ENCODE measurements around the gene IQGAP2.
A peak's percentile ranks its signal among the peaks of the same experiment; 100 is the strongest.
"Not testable (repeated sequence)": the region's sequence is repeated elsewhere in the genome, so short reads cannot be mapped to it uniquely, and the experiment has no call there.

The IQGAP2 gene

GRCh38 chr5:76545184-76545583 is 142.1 kb downstream of the IQGAP2 start:
- no peak for DNase-seq

- no peak for DNase-seq
These were observed 143.5 kb downstream of the IQGAP2 start for GRCh38 chr5:76546497-76547102.

- peak; percentile 37 for DNase-seq
These were observed 144.3 kb downstream of the IQGAP2 start for GRCh38 chr5:76547242-76547890.

- DNase-seq = no peak
These were observed 144.9 kb downstream of the IQGAP2 start for GRCh38 chr5:76547891-76548524.

GRCh38 chr5:76548525-76549229 is 145.6 kb downstream of the IQGAP2 start:
- DNase-seq = no peak

- DNase-seq = not testable (repeated sequence)
These were observed 147.8 kb downstream of the IQGAP2 start for GRCh38 chr5:76550881-76551280.

- no peak for DNase-seq
These were observed 149.5 kb downstream of the IQGAP2 start for GRCh38 chr5:76552546-76552945.

GRCh38 chr5:76553251-76553650 is 150.2 kb downstream of the IQGAP2 start:
- no peak for DNase-seq

- no peak for DNase-seq
These were observed 152.0 kb downstream of the IQGAP2 start for GRCh38 chr5:76555114-76555513.

- no peak for DNase-seq
These were observed 152.6 kb downstream of the IQGAP2 start for GRCh38 chr5:76555717-76556116.

- no peak for DNase-seq
These were observed 153.6 kb downstream of the IQGAP2 start for GRCh38 chr5:76556511-76557221.

- DNase-seq = no peak
These were observed 158.1 kb downstream of the IQGAP2 start for GRCh38 chr5:76560952-76561891.

GRCh38 chr5:76561959-76562358 is 158.9 kb downstream of the IQGAP2 start:
- no peak for DNase-seq

- DNase-seq = no peak
These were observed 161.9 kb downstream of the IQGAP2 start for GRCh38 chr5:76565009-76565408.

GRCh38 chr5:76570153-76570552 is 167.1 kb downstream of the IQGAP2 start:
- DNase-seq = no peak

- no peak for DNase-seq
These were observed 168.5 kb downstream of the IQGAP2 start for GRCh38 chr5:76571559-76571958.

- no peak for DNase-seq
These were observed 173.4 kb downstream of the IQGAP2 start for GRCh38 chr5:76576450-76576849.

GRCh38 chr5:76576996-76577395 is 173.9 kb downstream of the IQGAP2 start:
- no peak for DNase-seq

GRCh38 chr5:76579166-76579937 is 176.3 kb downstream of the IQGAP2 start:
- DNase-seq = peak; percentile 39

- no peak for DNase-seq
These were observed 177.9 kb downstream of the IQGAP2 start for GRCh38 chr5:76580981-76581380.

Data from stimulated activated CD8-positive, alpha-beta memory T cell treated with anti-CD3 and anti-CD28 coated beads, Interleukin-4, amount 100 ng/mL, for 48 hours (primary cell).